GM19240 (cell line): ENCODE measurements around the gene ZCWPW2.

Experiments
- DNase-seq: peaks from one replicate; pipeline ENCODE4 v3.0.0; 2011; ENCODE audit warnings: low spot score; ENCODE audit not compliant: insufficient read length

Gene ZCWPW2

GRCh38 chr3:28376424-28376823 lies 27.9 kb downstream of the ZCWPW2 start:
- no peak for DNase-seq

GRCh38 chr3:28386049-28386448 lies 37.5 kb downstream of the ZCWPW2 start:
- DNase-seq: no peak

- DNase-seq: no peak
Measured at GRCh38 chr3:28388978-28389377, 40.5 kb downstream of the ZCWPW2 start.

- DNase-seq: no peak
Measured at GRCh38 chr3:28399206-28399605, 50.7 kb downstream of the ZCWPW2 start.

GRCh38 chr3:28406241-28406640 lies 57.7 kb downstream of the ZCWPW2 start:
- no peak for DNase-seq

GRCh38 chr3:28449398-28449797 lies 100.9 kb downstream of the ZCWPW2 start:
- DNase-seq: no peak

- no peak for DNase-seq
Measured at GRCh38 chr3:28462866-28463265, 114.3 kb downstream of the ZCWPW2 start.

GRCh38 chr3:28467414-28467813 lies 118.9 kb downstream of the ZCWPW2 start:
- no peak for DNase-seq

GRCh38 chr3:28476194-28476593 lies 127.7 kb downstream of the ZCWPW2 start:
- DNase-seq: no peak

GRCh38 chr3:28476764-28477163 lies 128.2 kb downstream of the ZCWPW2 start:
- DNase-seq: no peak

GRCh38 chr3:28485164-28485563 lies 136.6 kb downstream of the ZCWPW2 start:
- no peak for DNase-seq

- no peak for DNase-seq
Measured at GRCh38 chr3:28495301-28495700, 146.8 kb downstream of the ZCWPW2 start.

- DNase-seq: no peak
Measured at GRCh38 chr3:28502397-28502937, 153.9 kb downstream of the ZCWPW2 start.

GRCh38 chr3:28504976-28505375 lies 156.5 kb downstream of the ZCWPW2 start:
- no peak for DNase-seq

GRCh38 chr3:28521663-28522062 lies 173.1 kb downstream of the ZCWPW2 start:
- DNase-seq: no peak

- DNase-seq: no peak
Measured at GRCh38 chr3:28542351-28542750, 193.8 kb downstream of the ZCWPW2 start.

- no peak for DNase-seq
Measured at GRCh38 chr3:28544236-28544635, 195.7 kb downstream of the ZCWPW2 start.

- DNase-seq: no peak
Measured at GRCh38 chr3:28544831-28545230, 196.3 kb downstream of the ZCWPW2 start.

GRCh38 chr3:28547677-28548076 lies 199.2 kb downstream of the ZCWPW2 start:
- no peak for DNase-seq

GRCh38 chr3:28553175-28553574 lies 204.7 kb downstream of the ZCWPW2 start:
- no peak for DNase-seq

GRCh38 chr3:28556195-28556594 lies 207.7 kb downstream of the ZCWPW2 start:
- no peak for DNase-seq

- DNase-seq: no peak
Measured at GRCh38 chr3:28564211-28564610, 215.7 kb downstream of the ZCWPW2 start.

GRCh38 chr3:28569357-28569756 lies 220.8 kb downstream of the ZCWPW2 start:
- DNase-seq: no peak

- DNase-seq: no peak
Measured at GRCh38 chr3:28574036-28574435, 225.5 kb downstream of the ZCWPW2 start.
